Sigmoid colon (tissue), 7 donors: ENCODE data around the gene CAND1. TPM values are rescaled to one million over a fixed set of nuclear protein-coding genes. Genes with fewer than 3 reads are reported as not detected.

Experiments
- DNase-seq: peaks from one replicate; pipeline ENCODE4 v3.0.0-alpha.2; 2019
- H3K27ac ChIP-seq, 4 donors: fragments of 200-600 bp; sonication (generic); one replicate each; pipeline ENCODE4 v1.5.1; 2016 to 2019; ENCODE audit warnings: mild to moderate bottlenecking in 1 of 4
- H3K27me3 ChIP-seq, 3 donors: fragments of 200-600 bp; sonication (generic); one replicate each; pipeline ENCODE4 v1.5.1; 2019; ENCODE audit warnings: mild to moderate bottlenecking in 1 of 3
- H3K36me3 ChIP-seq, 4 donors: fragments of 200-600 bp; sonication (generic); one replicate each; pipeline ENCODE4 v1.5.1; 2016 to 2019
- H3K4me1 ChIP-seq, 4 donors: fragments of 200-600 bp; sonication (generic); one replicate each; pipeline ENCODE4 v1.5.1; 2017 to 2019
- H3K4me3 ChIP-seq, 4 donors: fragments of 200-600 bp; sonication (generic); one replicate each; pipeline ENCODE4 v1.5.1; 2017 to 2019; ENCODE audit warnings: mild to moderate bottlenecking in 2 of 4, moderate library complexity in 1 of 4
- H3K9me3 ChIP-seq, 4 donors: fragments of 200-600 bp in 3 of 4; sonication (generic) in 3 of 4; one replicate each; pipeline versions ENCODE4 v1.5.1 to v1.6.1; 2013 to 2019
- EP300 ChIP-seq, 4 donors: sonication (generic); formaldehyde crosslinking; IDR thresholded peaks; one replicate each; pipeline ENCODE4 v1.6.1; 2017; ENCODE audit warnings: antibody characterized with exemption in 4 of 4
- POLR2A ChIP-seq, 2 donors: fragments of 450-650 bp; IDR thresholded peaks; one replicate each; pipeline ENCODE4 v1.6.1; 2016; ENCODE audit warnings: antibody characterized with exemption in 2 of 2, mild to moderate bottlenecking in 2 of 2, moderate library complexity in 2 of 2
- POLR2AphosphoS5 ChIP-seq, 4 donors: sonication (generic); formaldehyde crosslinking; IDR thresholded peaks; one replicate each; pipeline ENCODE4 v1.6.1; 2017; ENCODE audit warnings: antibody characterized with exemption in 4 of 4
- WGBS, 2 donors: extraction: QIAGEN DNeasy Blood & Tissue Kit; methylation state at CpG; one replicate each; pipeline ENCODE4 v1.1.7; 2013; 5-methylcytosine and 5-hydroxymethylcytosine counted together
- intact Hi-C: fragments of 100-400 bp; cut with DNase I; formaldehyde crosslinking; loops from one replicate; pipeline ENCODE4 v1.15.1; 2023
- polyA plus RNA-seq, 3 donors: library from polyadenylated mRNA; stranded (reverse); fragments of 200-250 nt; gene quantifications; one replicate each; pipeline ENCODE4 v1.2.3, GENCODE V29; 2013
- total RNA-seq, 4 donors: library from RNA; depleted of rRNA; stranded (reverse); fragments of >200 nt; gene quantifications; one replicate each; pipeline ENCODE4 v1.1.0, GENCODE V29; 2016
- TF ChIP-seq, protein P1 (sequence below), 4 experiments: fragments of 450-650 bp in 3 of 4; fragments of 200-600 bp in 1 of 4; IDR thresholded peaks; one replicate each; pipeline ENCODE4 v1.5.1; 2016 to 2019; ENCODE audit warnings: antibody characterized with exemption in 4 of 4, mild to moderate bottlenecking in 3 of 4, moderate library complexity in 2 of 4
- donor health status: healthy with polysubstance abuse.
- donor health status: Bipolar disorder and iron deficiency.
- donor health status: healthy.

The CAND1 gene
- total and polyA plus RNA-seq, 7 donors = 10.2 to 86.5 (median 63.0) TPM

DNA sequence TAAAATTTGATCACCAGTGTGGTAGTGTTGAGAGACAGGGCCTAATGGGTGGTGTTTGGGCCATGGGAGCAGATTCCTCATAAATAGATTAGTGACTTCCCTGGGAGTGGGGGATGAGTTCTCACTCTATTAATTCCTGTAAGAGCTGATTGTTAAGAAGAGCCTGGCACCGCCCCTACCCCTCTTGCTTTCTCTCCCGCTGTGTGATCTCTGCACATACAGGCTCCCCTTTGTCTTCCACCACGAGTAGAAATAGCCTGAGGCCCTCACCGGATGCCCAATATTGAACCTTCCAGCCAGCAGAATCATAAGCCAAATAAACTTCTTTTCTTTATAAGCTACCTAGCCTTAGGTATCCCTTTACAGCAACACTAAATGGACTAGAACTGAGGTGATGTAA, 31.9 kb upstream of the CAND1 start:
- intact Hi-C loops = no loop called here
- WGBS, 2 donors = 69 to 72% methylated on average over 4 of the region's 4 CpGs
- TF ChIP-seq POLR2A (IDR thresholded peaks at IDR 0.05) (no peak), EP300 (IDR thresholded peaks at IDR 0.05) (no peak), POLR2AphosphoS5 (IDR thresholded peaks at IDR 0.05) (no peak)
- TF ChIP-seq, protein P1, sequence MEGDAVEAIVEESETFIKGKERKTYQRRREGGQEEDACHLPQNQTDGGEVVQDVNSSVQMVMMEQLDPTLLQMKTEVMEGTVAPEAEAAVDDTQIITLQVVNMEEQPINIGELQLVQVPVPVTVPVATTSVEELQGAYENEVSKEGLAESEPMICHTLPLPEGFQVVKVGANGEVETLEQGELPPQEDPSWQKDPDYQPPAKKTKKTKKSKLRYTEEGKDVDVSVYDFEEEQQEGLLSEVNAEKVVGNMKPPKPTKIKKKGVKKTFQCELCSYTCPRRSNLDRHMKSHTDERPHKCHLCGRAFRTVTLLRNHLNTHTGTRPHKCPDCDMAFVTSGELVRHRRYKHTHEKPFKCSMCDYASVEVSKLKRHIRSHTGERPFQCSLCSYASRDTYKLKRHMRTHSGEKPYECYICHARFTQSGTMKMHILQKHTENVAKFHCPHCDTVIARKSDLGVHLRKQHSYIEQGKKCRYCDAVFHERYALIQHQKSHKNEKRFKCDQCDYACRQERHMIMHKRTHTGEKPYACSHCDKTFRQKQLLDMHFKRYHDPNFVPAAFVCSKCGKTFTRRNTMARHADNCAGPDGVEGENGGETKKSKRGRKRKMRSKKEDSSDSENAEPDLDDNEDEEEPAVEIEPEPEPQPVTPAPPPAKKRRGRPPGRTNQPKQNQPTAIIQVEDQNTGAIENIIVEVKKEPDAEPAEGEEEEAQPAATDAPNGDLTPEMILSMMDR (IDR thresholded peaks at IDR 0.05) = no peak
- H3K9me3 ChIP-seq = no peaks in the 10 kb centered on the region
- no peak overlapping the region for H3K27ac ChIP-seq
- H3K4me1 ChIP-seq = peaks cover 0 to 7% (median 5%) of the 10 kb centered on the region in 4 donors
- H3K27me3 ChIP-seq = no peaks in the 10 kb centered on the region
- no peaks in the 10 kb centered on the region for H3K36me3 ChIP-seq
- no peak overlapping the region for H3K4me3 ChIP-seq
- no peak for DNase-seq

DNA sequence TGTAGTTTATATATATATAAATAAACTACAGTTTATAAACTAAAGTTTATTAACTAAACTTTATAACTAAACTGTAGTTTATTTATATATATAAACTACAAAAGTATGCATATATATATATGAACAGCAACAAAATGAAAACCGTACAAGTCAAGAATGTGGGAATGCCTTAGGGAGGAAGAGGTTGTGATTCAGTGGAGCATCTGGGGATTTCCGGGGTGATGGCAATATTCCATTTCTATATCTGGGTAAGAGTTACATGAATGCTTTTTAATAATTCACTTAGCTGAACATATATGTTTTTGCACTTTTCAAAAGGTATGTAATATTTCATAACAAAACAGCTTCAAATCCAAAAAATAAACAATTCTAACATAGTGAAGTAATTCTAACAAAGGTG, 30.1 kb upstream of the CAND1 start:
- Histone ChIP-seq H3K27ac (no peak overlapping the region), H3K4me1 (no peaks in the 10 kb centered on the region), H3K9me3 (no peaks in the 10 kb centered on the region), H3K27me3 (no peaks in the 10 kb centered on the region), H3K4me3 (no peak overlapping the region), H3K36me3 (no peaks in the 10 kb centered on the region)
- intact Hi-C loops = no loop called here
- no peak for TF ChIP-seq POLR2AphosphoS5 (IDR thresholded peaks at IDR 0.05)
- TF ChIP-seq, protein P1 (IDR thresholded peaks at IDR 0.05) = no peak
- TF ChIP-seq EP300 (IDR thresholded peaks at IDR 0.05) = no peak
- TF ChIP-seq POLR2A (IDR thresholded peaks at IDR 0.05) = no peak
- DNase-seq = no peak
- WGBS, 2 donors = 59 to 64% methylated on average over 2 of the region's 2 CpGs

DNA sequence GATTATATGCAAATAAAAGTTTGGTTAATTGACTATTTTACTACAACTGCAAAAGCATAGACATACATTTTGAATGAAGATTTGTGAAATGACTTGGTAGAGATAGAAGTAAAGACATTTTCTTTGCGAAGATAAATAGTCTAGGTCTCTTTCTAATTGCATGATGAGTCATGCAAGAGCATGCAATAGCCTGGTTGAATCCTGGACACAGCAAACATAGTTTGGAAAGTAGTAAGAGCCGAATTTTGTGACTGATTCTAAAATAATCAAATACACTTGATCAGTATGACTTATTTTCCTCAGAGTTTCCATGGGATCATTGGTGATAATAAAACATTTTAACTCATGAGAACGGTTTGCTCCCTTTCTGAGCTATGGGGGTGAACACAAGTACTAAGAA, 27.7 kb upstream of the CAND1 start:
- H3K27ac ChIP-seq = no peak overlapping the region
- H3K27me3 ChIP-seq = no peaks in the 10 kb centered on the region
- TF ChIP-seq EP300 (IDR thresholded peaks at IDR 0.05) (no peak), POLR2AphosphoS5 (IDR thresholded peaks at IDR 0.05) (no peak), POLR2A (IDR thresholded peaks at IDR 0.05) (no peak)
- TF ChIP-seq, protein P1 (IDR thresholded peaks at IDR 0.05) = no peak
- H3K9me3 ChIP-seq = no peaks in the 10 kb centered on the region
- DNase-seq = no peak
- H3K36me3 ChIP-seq = no peaks in the 10 kb centered on the region
- H3K4me3 ChIP-seq = no peak overlapping the region
- intact Hi-C loops = no loop called here
- WGBS, 2 donors = 48 to 74% methylated on average over 3 of the region's 3 CpGs
- H3K4me1 ChIP-seq = no peaks in the 10 kb centered on the region

DNA sequence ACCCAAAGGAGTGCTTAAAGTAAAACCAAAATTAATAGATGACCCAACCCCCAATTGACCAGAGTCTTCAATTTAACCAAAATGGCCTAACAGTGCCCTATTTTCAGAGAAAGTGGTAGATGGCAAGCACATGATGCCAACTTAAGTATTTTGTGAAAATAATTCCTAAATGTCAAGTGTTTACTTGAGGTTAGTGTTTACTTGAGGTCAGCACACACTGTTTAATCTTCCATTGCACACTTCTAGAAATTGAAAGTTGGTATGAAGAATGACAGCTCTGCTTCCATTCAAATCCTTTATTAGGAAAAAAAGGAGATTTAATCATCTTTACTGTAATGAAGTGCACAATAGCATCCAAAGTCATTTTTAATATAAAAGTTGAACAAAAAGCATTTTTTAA, 25.9 kb upstream of the CAND1 start:
- TF ChIP-seq POLR2AphosphoS5 (IDR thresholded peaks at IDR 0.05) (no peak), EP300 (IDR thresholded peaks at IDR 0.05) (no peak), POLR2A (IDR thresholded peaks at IDR 0.05) (no peak)
- TF ChIP-seq, protein P1 (IDR thresholded peaks at IDR 0.05) = no peak
- intact Hi-C loops = no loop called here
- H3K4me3 ChIP-seq = no peak overlapping the region
- no peak for DNase-seq
- no peak overlapping the region for H3K27ac ChIP-seq
- no peaks in the 10 kb centered on the region for H3K36me3 ChIP-seq
- no peaks in the 10 kb centered on the region for H3K4me1 ChIP-seq
- no peaks in the 10 kb centered on the region for H3K9me3 ChIP-seq
- H3K27me3 ChIP-seq = no peaks in the 10 kb centered on the region

DNA sequence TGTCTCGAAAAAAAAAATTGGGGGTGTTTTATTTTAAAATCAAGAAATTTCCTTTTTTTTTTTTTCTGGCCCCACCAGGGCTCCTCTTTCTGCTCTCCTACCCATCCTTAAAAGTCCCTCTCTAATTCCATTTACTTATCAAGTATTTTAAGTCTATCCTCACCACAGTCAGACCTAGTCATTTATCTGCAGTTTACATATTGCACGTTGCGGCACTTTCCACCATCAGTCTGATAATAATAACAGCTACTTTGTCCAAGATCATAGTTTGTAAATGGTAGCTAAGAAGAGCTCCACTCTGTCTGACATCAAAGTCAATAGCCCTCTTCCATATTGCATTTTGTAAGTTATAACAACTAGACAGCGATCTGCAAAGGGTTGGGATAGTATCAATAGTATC, 23.6 kb upstream of the CAND1 start:
- no peaks in the 10 kb centered on the region for H3K36me3 ChIP-seq
- TF ChIP-seq POLR2AphosphoS5 (IDR thresholded peaks at IDR 0.05) (no peak), POLR2A (IDR thresholded peaks at IDR 0.05) (no peak), EP300 (IDR thresholded peaks at IDR 0.05) (no peak)
- TF ChIP-seq, protein P1 (IDR thresholded peaks at IDR 0.05) = no peak
- H3K9me3 ChIP-seq = no peaks in the 10 kb centered on the region
- intact Hi-C loops = no loop called here
- H3K4me3 ChIP-seq = no peak overlapping the region
- H3K27ac ChIP-seq = no peak overlapping the region
- H3K4me1 ChIP-seq = no peaks in the 10 kb centered on the region
- H3K27me3 ChIP-seq = no peaks in the 10 kb centered on the region
- no peak for DNase-seq
- 87 to 89% methylated on average over 4 of the region's 4 CpGs for WGBS, 2 donors
